HL-60/S4 treated with phorbol 12-myristate 13-acetate at 8.2 ng/mL for 4 days and 3 days (cell line): ENCODE data around the gene UGGT2.
"Not testable (repeated sequence)": the region's sequence is repeated elsewhere in the genome, so short reads cannot be mapped to it uniquely, and the experiment has no call there.

ENCODE experiments used
- in situ Hi-C: fragments of 300-500 bp; cut with MboI; formaldehyde crosslinking; loops from 2 replicates; pipeline ENCODE4 v1.15.0; 2022; ENCODE audit warnings: low sequenced_read_pairs

Gene UGGT2

GRCh38 chr13:95805921-95806320 is 247.3 kb downstream of the UGGT2 start:
- in situ Hi-C loops = no loop called here

DNA sequence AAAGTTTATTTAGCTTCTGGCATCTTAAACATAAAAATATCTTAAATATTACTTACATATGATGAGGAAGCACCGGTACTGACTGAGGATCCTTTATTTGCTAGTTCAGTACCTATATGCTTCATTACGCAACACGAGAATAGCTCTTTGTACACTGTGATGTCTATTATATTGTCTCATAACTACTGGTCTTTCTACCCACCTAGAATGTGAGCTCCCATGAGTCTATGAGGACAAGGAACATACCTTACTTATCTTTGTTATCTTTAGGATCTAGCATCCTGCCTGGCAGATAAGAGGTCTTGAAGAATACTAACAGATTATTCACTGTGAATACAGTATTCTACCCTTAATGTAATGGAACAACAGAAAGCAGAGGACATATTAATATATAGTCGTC is 251.4 kb downstream of the UGGT2 start:
- in situ Hi-C loops = no loop called here

DNA sequence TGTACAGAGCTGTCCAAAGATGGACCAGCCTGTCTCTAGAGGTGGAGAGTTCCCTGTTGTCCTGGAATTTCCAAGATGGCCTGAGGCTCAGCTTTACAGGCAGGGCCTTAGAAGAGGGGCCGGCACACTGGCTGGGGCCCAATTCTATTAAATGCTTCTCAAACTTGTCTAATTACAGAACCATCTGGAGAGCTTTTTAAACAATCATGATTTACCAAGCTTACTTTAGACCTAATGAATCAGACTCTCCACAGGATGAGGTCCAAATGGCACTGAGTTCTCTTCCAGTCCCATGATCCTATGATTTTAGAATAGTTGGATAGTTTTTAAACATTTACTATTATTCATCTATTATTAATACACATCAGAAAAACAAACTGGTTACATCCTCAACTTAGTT is 252.8 kb downstream of the UGGT2 start:
- in situ Hi-C loops = no loop called here

GRCh38 chr13:95797016-95797415 is 256.2 kb downstream of the UGGT2 start:
- in situ Hi-C loops = no loop called here

DNA sequence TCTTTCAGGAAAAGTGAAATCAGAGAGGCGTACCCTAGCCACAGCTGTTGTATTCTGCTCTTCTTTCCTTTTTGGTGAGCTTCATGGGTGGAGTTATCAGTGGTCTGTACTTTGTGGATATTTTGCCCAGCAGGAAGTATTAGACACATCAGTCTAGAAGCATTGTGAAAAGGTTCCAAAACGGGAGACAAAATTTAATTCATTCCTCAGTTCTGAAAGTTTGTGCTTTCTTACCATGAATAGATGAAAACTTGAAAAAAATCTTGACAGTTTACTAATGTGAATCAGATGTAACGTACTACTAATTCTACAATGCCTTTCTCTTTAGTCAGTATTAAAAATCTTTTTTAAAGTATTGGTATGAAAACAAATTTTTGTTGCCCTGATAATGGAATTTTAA is 259.4 kb downstream of the UGGT2 start:
- in situ Hi-C loops = no loop called here

DNA sequence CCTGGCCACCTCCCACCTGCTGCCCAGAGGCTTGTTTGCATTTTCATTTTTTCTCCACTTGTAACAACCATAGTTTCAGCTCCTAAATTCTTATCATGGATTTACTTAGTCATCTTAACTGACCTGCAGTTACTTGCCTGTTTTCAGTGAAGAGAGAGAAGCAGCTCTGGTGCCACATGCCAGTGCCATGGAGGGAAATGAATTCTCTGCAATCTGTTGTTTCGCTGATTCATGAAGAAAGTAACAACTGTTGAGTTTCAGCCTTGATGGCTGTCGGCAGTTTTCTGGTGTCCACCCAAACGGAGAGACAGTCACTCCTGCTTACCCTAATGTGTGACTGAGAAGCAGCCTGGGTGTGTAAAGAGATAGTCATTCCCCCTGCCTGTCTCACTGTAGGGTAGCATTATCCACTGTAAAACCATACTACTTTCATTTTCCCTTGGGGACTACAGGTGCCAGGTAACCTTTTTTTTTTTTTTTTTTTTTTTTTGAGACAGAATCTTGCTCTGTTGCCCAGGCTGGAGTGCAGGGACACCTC is 260.1 kb downstream of the UGGT2 start:
- in situ Hi-C loops = no loop called here

DNA sequence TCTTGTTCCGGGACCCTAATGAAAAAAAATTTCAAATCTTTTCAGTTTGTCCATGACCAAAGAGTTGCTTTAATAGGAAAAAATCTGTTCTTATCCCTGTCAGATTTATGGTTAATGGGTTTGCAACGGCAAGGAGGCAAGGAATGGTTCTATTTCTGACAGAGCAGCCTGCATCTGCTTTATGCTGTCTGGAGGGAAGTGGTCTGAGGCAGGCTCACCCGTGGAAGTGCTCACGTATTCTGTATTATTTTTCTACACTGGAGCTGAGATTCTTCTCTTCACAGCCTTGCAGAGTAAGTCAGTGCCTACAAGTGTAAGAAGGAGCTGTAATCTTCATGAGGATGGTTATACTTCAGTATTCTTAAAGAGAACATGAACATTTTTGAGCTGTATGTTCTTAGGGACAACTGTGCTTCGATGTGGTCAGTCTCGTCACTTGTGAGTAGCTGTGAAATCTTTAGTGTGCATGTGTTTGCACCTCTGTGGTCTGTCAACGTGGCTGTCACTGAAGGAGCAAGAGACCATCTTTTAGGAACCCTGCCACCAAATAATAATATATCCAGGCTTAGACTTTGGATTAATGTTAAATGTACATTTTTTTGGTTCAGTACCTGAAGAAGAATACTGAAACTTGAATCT is 262.0 kb downstream of the UGGT2 start:
- in situ Hi-C loops = no loop called here

GRCh38 chr13:95789315-95789714 is 263.9 kb downstream of the UGGT2 start:
- in situ Hi-C loops = not testable (repeated sequence)

GRCh38 chr13:95788100-95788463 is 265.1 kb downstream of the UGGT2 start:
- in situ Hi-C loops = no loop called here

DNA sequence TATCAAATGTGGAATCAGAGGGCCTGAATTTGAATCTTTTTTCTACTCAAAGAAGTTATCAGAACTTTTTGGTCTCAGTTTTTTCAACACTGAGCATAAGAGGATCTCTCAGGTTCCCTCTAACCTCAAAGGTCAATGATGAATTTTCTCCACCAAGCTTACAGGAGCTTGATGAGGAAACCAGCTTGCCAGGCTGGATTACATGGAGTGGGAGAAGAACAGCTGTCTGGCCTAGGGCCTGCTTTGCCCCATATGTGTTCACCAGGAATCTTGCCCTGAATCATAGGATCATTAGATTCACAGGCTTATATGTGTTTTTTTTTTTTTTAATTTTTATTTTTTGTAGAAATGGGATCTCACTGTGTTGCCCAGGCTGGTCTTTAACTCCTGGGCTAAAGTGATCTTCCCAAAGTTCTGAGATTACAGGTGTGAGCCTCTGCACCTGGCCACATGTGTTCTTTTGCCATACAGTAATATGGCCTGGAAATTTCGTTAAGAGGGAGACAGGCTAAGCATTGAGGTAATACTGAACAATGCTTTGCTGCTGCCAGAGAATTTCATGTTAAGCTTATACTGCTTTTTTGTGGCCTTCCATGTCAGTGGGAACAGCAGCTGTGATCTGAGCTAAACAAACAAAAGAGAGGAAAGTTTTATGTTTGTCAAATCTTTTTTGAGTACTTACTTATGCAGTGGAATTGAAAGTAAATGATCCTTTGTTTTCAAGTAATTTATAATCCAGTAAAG is 265.7 kb downstream of the UGGT2 start:
- in situ Hi-C loops = no loop called here

- in situ Hi-C loops = no loop called here
Observed at GRCh38 chr13:95784900-95785290, 268.3 kb downstream of the UGGT2 start.

DNA sequence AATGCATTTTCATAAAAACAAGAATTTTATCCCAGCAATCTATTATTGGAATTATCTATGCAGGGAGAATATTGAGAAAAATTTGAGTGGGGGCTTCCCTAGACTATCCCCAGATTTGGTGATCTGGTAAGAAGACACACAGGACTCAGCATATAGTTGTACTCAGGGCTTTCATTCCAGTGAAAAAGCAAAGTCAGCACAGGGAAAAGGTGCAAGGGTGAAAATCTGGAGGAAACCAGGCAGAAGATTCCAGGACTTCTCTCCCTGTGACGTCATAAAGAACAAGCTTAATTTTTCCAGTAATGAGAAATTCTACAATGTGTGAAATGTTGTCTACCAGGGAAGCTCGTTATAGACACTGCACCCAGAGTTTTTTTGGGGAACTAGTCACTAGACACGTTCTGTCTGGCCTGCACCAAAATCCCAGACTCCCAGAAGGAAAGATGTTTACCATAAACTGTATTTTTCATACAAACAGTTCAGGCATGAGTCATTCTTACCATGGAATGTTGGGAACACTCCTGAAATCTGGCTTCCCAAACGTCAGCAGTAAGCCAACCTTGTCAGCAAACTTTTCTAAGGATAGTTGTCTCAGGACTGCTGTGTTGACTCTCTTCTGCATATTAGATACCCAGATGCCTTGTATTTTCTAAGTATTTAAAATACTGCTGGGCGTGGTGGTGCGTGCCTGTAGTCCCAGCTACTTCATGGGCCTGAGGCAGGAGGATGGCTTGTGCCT is 268.9 kb downstream of the UGGT2 start:
- in situ Hi-C loops = no loop called here

GRCh38 chr13:95783747-95784146 is 269.5 kb downstream of the UGGT2 start:
- in situ Hi-C loops = no loop called here

DNA sequence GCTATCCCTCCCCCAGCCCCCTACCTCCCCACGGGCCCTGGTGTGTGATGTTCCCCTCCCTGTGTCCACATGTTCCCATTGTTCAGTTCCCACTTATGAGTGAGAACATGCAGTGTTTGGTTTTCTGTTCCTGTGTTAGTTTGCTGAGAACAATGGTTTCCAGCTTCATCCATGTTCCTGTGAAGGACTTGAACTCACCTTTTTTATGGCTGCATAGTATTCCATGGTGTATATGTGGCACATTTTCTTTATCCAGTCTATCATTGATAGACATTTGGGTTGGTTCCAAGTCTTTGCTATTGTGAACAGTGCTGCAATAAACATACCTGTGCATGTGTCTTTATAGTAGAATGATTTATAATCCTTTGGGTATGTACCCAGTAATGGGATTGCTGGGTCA is 271.3 kb downstream of the UGGT2 start:
- in situ Hi-C loops = not testable (repeated sequence)

GRCh38 chr13:95781016-95781415 is 272.2 kb downstream of the UGGT2 start:
- in situ Hi-C loops = no loop called here

DNA sequence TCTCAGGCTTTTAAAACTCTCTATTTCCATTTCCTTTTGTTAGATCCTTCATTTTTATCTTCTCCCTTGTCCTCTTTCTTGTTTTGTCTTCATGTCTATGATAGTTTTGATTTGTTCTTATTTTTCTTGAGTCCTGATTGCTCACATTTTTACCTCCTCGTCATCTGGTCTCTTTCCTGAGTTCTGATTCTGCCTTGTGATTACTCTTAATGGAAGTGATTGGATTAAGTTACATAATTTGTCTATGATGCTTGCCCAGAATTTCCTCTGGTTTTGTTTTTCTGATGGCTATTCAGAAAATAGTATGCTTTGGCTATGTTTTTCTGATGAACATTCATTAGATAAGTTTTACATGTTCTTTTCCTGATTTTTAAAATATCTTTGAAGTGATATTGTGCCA is 273.7 kb downstream of the UGGT2 start:
- in situ Hi-C loops = no loop called here

DNA sequence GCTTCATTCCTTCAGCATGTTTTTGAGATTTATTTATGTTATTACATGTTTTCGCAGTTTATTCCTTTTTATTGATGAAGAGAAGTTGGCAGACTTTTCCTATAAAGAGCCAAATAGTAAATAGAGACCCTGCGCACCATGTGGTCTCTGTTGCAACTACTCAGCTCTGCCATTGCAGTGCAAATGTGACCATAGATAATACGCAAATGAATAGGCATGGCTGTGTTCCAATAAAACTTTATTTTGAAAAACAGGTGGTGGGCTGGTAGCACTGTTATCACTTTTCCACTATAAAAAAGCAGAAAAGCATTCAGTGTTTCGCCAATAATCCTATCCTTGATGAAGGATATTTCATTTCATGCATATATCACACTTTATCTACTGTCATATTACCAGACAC is 281.3 kb downstream of the UGGT2 start:
- in situ Hi-C loops = no loop called here

GRCh38 chr13:95763601-95764000 is 289.6 kb downstream of the UGGT2 start:
- in situ Hi-C loops = no loop called here

GRCh38 chr13:95762626-95763025 is 290.6 kb downstream of the UGGT2 start:
- in situ Hi-C loops = not testable (repeated sequence)

GRCh38 chr13:95756072-95756471 is 297.1 kb downstream of the UGGT2 start:
- in situ Hi-C loops = no loop called here

DNA sequence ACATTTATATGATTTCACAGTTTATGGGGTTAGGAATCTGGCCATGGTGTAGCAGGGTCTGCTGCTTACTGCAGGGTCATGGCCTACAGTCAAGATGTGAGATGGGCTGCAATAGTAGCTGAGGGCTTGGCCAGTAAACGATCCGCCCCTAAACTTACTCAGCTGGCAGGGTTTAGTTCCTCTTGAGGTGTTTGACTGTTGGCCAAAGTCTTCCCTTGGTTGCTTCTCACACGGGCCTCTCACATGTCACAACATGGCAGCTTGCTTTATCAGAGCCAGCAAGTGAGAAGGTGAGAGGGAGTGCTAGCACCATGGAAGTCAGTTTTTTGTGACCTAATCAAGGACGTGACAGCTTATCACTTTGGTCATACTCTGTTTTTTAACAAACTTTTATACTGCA is 299.1 kb downstream of the UGGT2 start:
- in situ Hi-C loops = no loop called here

- in situ Hi-C loops = no loop called here
Observed at GRCh38 chr13:95752677-95753076, 300.5 kb downstream of the UGGT2 start.
